H1 (cell line): ENCODE data around the gene MPRIP. TPM values are rescaled to one million over a fixed set of nuclear protein-coding genes. Genes with fewer than 3 reads are reported as not detected.

ENCODE experiments used
- CTCF ChIA-PET: fragments of 300-600 bp; sonication (Branson Sonifier 250); formaldehyde crosslinking; loops from one replicate; lab custom pipeline; 2021; ENCODE audit not compliant: partially characterized antibody; lab: Charles Lee
- POLR2A ChIA-PET: fragments of 300-600 bp; sonication (Branson Sonifier 250); formaldehyde crosslinking; loops from one replicate; lab custom pipeline; 2021; ENCODE audit warnings: inconsistent platforms; ENCODE audit not compliant: partially characterized antibody; lab: Charles Lee
- DNase-seq, 2 experiments: peaks; one replicate each; pipeline versions ENCODE4 v3.0.0 to v3.0.0-alpha.2; 2010 to 2022; ENCODE audit warnings: low spot score in 2 of 2, low read depth in 1 of 2, mixed read lengths in 1 of 2
- FAIRE-seq: peaks from 2 replicates; lab custom pipeline; 2011; peaks lifted over from hg19 to GRCh38; lab: Jason Lieb, UNC
- H2AFZ ChIP-seq: 2 replicates; pipeline ENCODE4 v1.8.1; 2012; ENCODE audit warnings: low read length, inconsistent platforms
- H2AK5ac ChIP-seq: 2 replicates; pipeline ENCODE4 v1.6.1; 2013; ENCODE audit warnings: low read depth, low read length
- H2BK120ac ChIP-seq: replicated peaks from 2 replicates; pipeline ENCODE3; 2013; ENCODE audit warnings: low read depth, low read length, inconsistent platforms
- H2BK12ac ChIP-seq: 2 replicates; pipeline ENCODE4 v1.6.1; 2013; ENCODE audit warnings: low read depth, low read length
- H2BK15ac ChIP-seq: 2 replicates; pipeline ENCODE4 v1.6.1; 2013; ENCODE audit warnings: low read length
- H2BK20ac ChIP-seq: 2 replicates; pipeline ENCODE4 v1.6.1; 2013; ENCODE audit warnings: low read length
- H2BK5ac ChIP-seq: 2 replicates; pipeline ENCODE4 v1.6.1; 2013; ENCODE audit warnings: low read depth, low read length
- H3K14ac ChIP-seq: 2 replicates; pipeline ENCODE4 v1.6.1; 2013; ENCODE audit warnings: inconsistent platforms; ENCODE audit not compliant: insufficient read length
- H3K18ac ChIP-seq: 2 replicates; pipeline ENCODE4 v1.6.1; 2013; ENCODE audit warnings: low read length; ENCODE audit errors: extremely low read depth
- H3K23ac ChIP-seq: 2 replicates; pipeline ENCODE4 v1.6.1; 2013; ENCODE audit warnings: inconsistent platforms; ENCODE audit not compliant: insufficient read length
- H3K23me2 ChIP-seq: 2 replicates; pipeline ENCODE4 v1.6.1; 2013; ENCODE audit warnings: low read depth, low read length
- H3K27ac ChIP-seq: 2 replicates; pipeline ENCODE4 v1.6.1; 2011; ENCODE audit warnings: low read depth, low read length, inconsistent platforms
- H3K27me3 ChIP-seq, 4 experiments: replicated peaks in 1 of 4; 1 replicate in 1 of 4; 2 replicates in 3 of 4; pipeline versions ENCODE4 v1.6.1 to v1.8.1; 2011 to 2013; ENCODE audit warnings: low read length in 3 of 4, mild to moderate bottlenecking in 3 of 4, inconsistent platforms in 2 of 4, mixed read lengths in 2 of 4, moderate library complexity in 1 of 4; ENCODE audit not compliant: control insufficient read depth in 3 of 4, insufficient read depth in 3 of 4; ENCODE audit errors: extremely low read depth in 1 of 4
- H3K36me3 ChIP-seq, 4 experiments: 2 replicates each; pipeline versions ENCODE4 v1.6.1 to v1.8.1; 2011 to 2013; ENCODE audit warnings: mild to moderate bottlenecking in 4 of 4, low read length in 3 of 4, moderate library complexity in 2 of 4, control low read depth in 1 of 4, inconsistent platforms in 1 of 4; ENCODE audit not compliant: insufficient read depth in 4 of 4, control insufficient read depth in 2 of 4
- H3K4ac ChIP-seq: replicated peaks from 2 replicates; pipeline ENCODE3; 2013; ENCODE audit warnings: low read length, low read depth, mixed read lengths, inconsistent platforms; ENCODE audit not compliant: insufficient read length
- H3K4me1 ChIP-seq, 4 experiments: replicated peaks in 1 of 4; 1 replicate in 1 of 4; 2 replicates in 3 of 4; pipeline versions ENCODE4 v1.6.1 to v1.8.1; 2011 to 2013; ENCODE audit warnings: low read length in 3 of 4, inconsistent platforms in 2 of 4, mixed read lengths in 1 of 4; ENCODE audit not compliant: insufficient read depth in 4 of 4, control insufficient read depth in 3 of 4
- H3K4me2 ChIP-seq, 2 experiments: 2 replicates each; pipeline versions ENCODE4 v1.6.1 to v1.8.1; 2011 to 2013; ENCODE audit warnings: low read depth in 2 of 2, low read length in 2 of 2, control low read depth in 1 of 2, inconsistent platforms in 1 of 2, mild to moderate bottlenecking in 1 of 2; ENCODE audit not compliant: insufficient read depth in 1 of 2
- H3K4me3 ChIP-seq, 4 experiments: fragments of 200-600, 300-600 bp in 1 of 4; sonication (generic), shearing (Covaris generic), sonication (Bioruptor Twin) in 1 of 4; 2 replicates each; pipeline versions ENCODE4 v1.5.1 to v1.8.1; 2011 to 2016; ENCODE audit warnings: low read length in 4 of 4, low read depth in 3 of 4, control low read depth in 2 of 4, inconsistent platforms in 2 of 4, mild to moderate bottlenecking in 2 of 4, mixed read lengths in 1 of 4, moderate library complexity in 1 of 4; ENCODE audit not compliant: insufficient read depth in 2 of 4; ENCODE audit errors: extremely low read depth in 1 of 4
- H3K56ac ChIP-seq: replicated peaks from 2 replicates; pipeline ENCODE3; 2013; ENCODE audit warnings: low read depth, mild to moderate bottlenecking, mixed read lengths, low read length, inconsistent platforms; ENCODE audit not compliant: insufficient read length
- H3K79me1 ChIP-seq: 2 replicates; pipeline ENCODE4 v1.6.1; 2013; ENCODE audit warnings: low read depth, low read length, control low read depth
- H3K79me2 ChIP-seq, 2 experiments: 2 replicates each; pipeline versions ENCODE4 v1.6.1 to v1.8.1; 2012 to 2013; ENCODE audit warnings: low read length in 2 of 2, mild to moderate bottlenecking in 2 of 2, inconsistent platforms in 1 of 2; ENCODE audit not compliant: insufficient read depth in 2 of 2, control insufficient read depth in 1 of 2
- H3K9ac ChIP-seq, 4 experiments: replicated peaks in 1 of 4; 1 replicate in 1 of 4; 2 replicates in 3 of 4; pipeline versions ENCODE4 v1.6.1 to v1.8.1; 2011 to 2013; ENCODE audit warnings: low read depth in 3 of 4, low read length in 3 of 4, control low read depth in 2 of 4, mild to moderate bottlenecking in 2 of 4, moderate library complexity in 2 of 4, inconsistent platforms in 1 of 4; ENCODE audit errors: extremely low read depth in 1 of 4
- H3K9me3 ChIP-seq, 2 experiments: 2 replicates each; pipeline versions ENCODE4 v1.6.1 to v1.8.1; 2012 to 2013; ENCODE audit warnings: mild to moderate bottlenecking in 2 of 2, moderate library complexity in 2 of 2, control low read depth in 1 of 2, inconsistent platforms in 1 of 2, low read depth in 1 of 2, low read length in 1 of 2, mixed read lengths in 1 of 2; ENCODE audit not compliant: insufficient read depth in 2 of 2
- H4K20me1 ChIP-seq, 2 experiments: replicated peaks in 1 of 2; 2 replicates each; pipeline versions ENCODE3 to v1.8.1; 2011 to 2013; ENCODE audit warnings: inconsistent platforms in 2 of 2, low read length in 2 of 2, mild to moderate bottlenecking in 1 of 2; ENCODE audit not compliant: insufficient read depth in 2 of 2, control insufficient read depth in 1 of 2
- H4K5ac ChIP-seq: 2 replicates; pipeline ENCODE4 v1.6.1; 2013; ENCODE audit warnings: low read length, low read depth, mixed read lengths, inconsistent platforms; ENCODE audit not compliant: insufficient read length
- H4K8ac ChIP-seq: 2 replicates; pipeline ENCODE4 v1.8.0; 2013; ENCODE audit warnings: mild to moderate bottlenecking, moderate library complexity, low read length, inconsistent platforms; ENCODE audit not compliant: insufficient read depth; ENCODE audit errors: extremely low read depth
- H4K91ac ChIP-seq: replicated peaks from 2 replicates; pipeline ENCODE3; 2013; ENCODE audit warnings: low read length, mixed read lengths, inconsistent platforms; ENCODE audit not compliant: insufficient read length
- BACH1 ChIP-seq: IDR thresholded peaks from 2 replicates; pipeline ENCODE4 v1.6.1; 2012; ENCODE audit warnings: low read length, improper control_type of control experiment
- CHD2 ChIP-seq: IDR thresholded peaks from 2 replicates; pipeline ENCODE4 v1.6.1; 2012; ENCODE audit warnings: low read length, improper control_type of control experiment
- CREB1 ChIP-seq: IDR thresholded peaks from 2 replicates; pipeline ENCODE4 v1.6.1; 2012; ENCODE audit warnings: inconsistent platforms
- RFX5 ChIP-seq: IDR thresholded peaks from 2 replicates; pipeline ENCODE4 v1.6.1; 2011; ENCODE audit warnings: low read depth, low read length, improper control_type of control experiment, borderline replicate concordance
- RNF2 ChIP-seq: fragments of 200-900, 300-1000 bp; sonication (generic); IDR thresholded peaks from 2 replicates; pipeline ENCODE4 v1.7.1; 2016; ENCODE audit warnings: borderline replicate concordance, low read depth, mild to moderate bottlenecking, antibody characterized with exemption, low read length; ENCODE audit not compliant: poor library complexity, severe bottlenecking; ENCODE audit errors: missing control alignments
- RXRA ChIP-seq: IDR thresholded peaks from 2 replicates; pipeline ENCODE4 v1.6.1; 2011; ENCODE audit warnings: low read depth, mild to moderate bottlenecking, low read length, moderate library complexity; ENCODE audit not compliant: insufficient read depth
- SP4 ChIP-seq: IDR thresholded peaks from 2 replicates; pipeline ENCODE4 v1.6.1; 2012; ENCODE audit warnings: low read length, inconsistent platforms
- SRF ChIP-seq: IDR thresholded peaks from 2 replicates; pipeline ENCODE4 v1.6.1; 2011; ENCODE audit warnings: mild to moderate bottlenecking, low read depth, low read length, moderate library complexity
- SUZ12 ChIP-seq: fragments of 200-600 bp; sonication (generic); IDR thresholded peaks from 2 replicates; pipeline ENCODE4 v1.6.1; 2012; ENCODE audit warnings: mild to moderate bottlenecking, inconsistent platforms, low read length, moderate library complexity, mixed read lengths
- TBP ChIP-seq: IDR thresholded peaks from 2 replicates; pipeline ENCODE4 v1.6.1; 2011; ENCODE audit warnings: low read depth, low read length, improper control_type of control experiment
- TEAD4 ChIP-seq: IDR thresholded peaks from 2 replicates; pipeline ENCODE4 v1.6.1; 2012; ENCODE audit warnings: low read depth, low read length, inconsistent platforms, mixed read lengths
- WGBS, 2 experiments: shearing (Covaris generic) in 1 of 2; methylation state at CpG; one replicate each; pipeline versions ENCODE4 v1.1.6 to v1.1.7; 2013 to 2015; ENCODE audit warnings: low lambda C conversion rate in 2 of 2, mixed read lengths in 2 of 2, inconsistent platforms in 1 of 2, low coverage in 1 of 2, missing lambda C conversion rate in 1 of 2; ENCODE audit not compliant: insufficient replicate concordance in 2 of 2, insufficient coverage in 1 of 2, insufficient read length in 1 of 2; ENCODE audit errors: extremely low coverage in 1 of 2, missing lambda C conversion rate in 1 of 2; 5-methylcytosine and 5-hydroxymethylcytosine counted together
- polyA plus RNA-seq, 7 experiments: library from polyadenylated mRNA; depleted of rRNA in 3 of 7; stranded (reverse) in 5 of 7; unstranded in 2 of 7; fragments of >200 nt in 5 of 7; fragments of 200-250 nt in 2 of 7; gene quantifications; 1 replicate in 5 of 7; 2 replicates in 1 of 7; 4 replicates in 1 of 7; pipeline versions ENCODE4 v1.2.1 to v1.2.3, GENCODE V29; 2011 to 2013; ENCODE audit warnings: missing spikeins in 2 of 7, mixed read lengths in 2 of 7
- total RNA-seq: library from RNA; stranded (reverse); fragmentation: NEBNext Ultra II Directional; extraction: Animal tissue kit (Norgen Biotek cat#: 25700); gene quantifications from 2 replicates; pipeline ENCODE4 v1.2.1, GENCODE V29; 2021
- TF ChIP-seq, protein P1 (sequence below): IDR thresholded peaks from 2 replicates; pipeline ENCODE4 v1.6.1; 2011; ENCODE audit warnings: low read depth, mild to moderate bottlenecking, low read length; ENCODE audit not compliant: insufficient read depth

MPRIP gene
- total and polyA plus RNA-seq, 2 of the 8 experiments (the other 6 are each of a cell fraction or from before 2014, with no cell fraction given), result 48.6 to 146 TPM

DNA sequence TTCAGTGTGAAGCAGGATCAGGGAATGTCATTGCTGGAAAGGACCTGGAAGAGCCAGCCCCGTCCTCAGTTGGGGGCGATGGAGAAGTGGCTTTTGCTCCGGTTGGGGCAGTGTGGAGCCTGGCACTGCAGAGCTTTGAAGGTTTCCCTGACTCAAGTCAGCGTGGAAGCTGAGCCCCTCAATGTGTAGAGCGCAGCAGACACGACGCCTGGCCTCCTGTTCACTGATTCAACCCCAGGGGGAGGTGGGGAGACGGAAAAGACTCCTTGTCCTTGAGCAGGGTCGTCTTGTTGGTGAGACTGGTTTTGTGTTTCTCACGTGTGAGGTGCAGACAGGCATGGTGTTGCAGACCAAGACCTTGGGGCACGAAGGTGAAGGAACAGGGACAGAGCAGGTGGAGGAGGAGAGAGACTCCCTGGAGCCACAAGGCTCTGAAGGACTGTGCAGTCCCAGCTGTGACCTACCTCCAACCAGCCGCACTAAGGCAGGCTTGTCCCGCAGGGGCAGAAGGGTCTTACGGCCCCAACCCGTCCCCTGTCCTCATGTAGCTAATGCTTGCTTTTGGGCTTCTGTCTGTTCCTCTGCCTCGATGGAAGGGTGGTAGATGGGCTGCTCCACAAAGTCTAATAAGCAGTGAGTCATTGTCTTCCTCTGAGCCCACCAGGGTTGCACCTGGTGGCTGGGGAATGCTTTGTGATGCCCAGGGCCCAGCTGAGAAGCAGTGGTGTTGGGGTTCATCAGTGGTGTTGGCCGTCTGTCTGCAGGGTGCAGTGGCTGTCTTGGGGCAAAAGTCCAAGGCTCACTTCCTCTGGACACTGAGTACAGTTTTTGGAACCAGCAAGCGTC lies 47.8 kb downstream of the MPRIP start:
- peaks cover 2 to 5% of the 10 kb centered on the region in 2 experiments for H4K20me1 ChIP-seq
- H4K5ac ChIP-seq, result no peak overlapping the region
- no peaks in the 10 kb centered on the region for H3K27me3 ChIP-seq
- H3K23ac ChIP-seq, result no peak overlapping the region
- H2AFZ ChIP-seq, result no peak overlapping the region
- no peak overlapping the region for H2BK120ac ChIP-seq
- no peak overlapping the region for H3K14ac ChIP-seq
- H3K4me2 ChIP-seq, result no peak overlapping the region
- H2AK5ac ChIP-seq, result no peak overlapping the region
- no peak overlapping the region for H3K56ac ChIP-seq
- CTCF ChIA-PET, result interaction anchor here (0.8 to 2.0 kb wide), 7 partner anchors 10 to 58 kb away, joined by 3 to 5 read pairs (median 5); no protein-coding TSS in a partner anchor
- H3K4me1 ChIP-seq, result peaks cover 0 to 21% (median 4%) of the 10 kb centered on the region in 4 experiments; a peak in 6 of 7 replicates
- H3K4me3 ChIP-seq, result no peak overlapping the region
- no peaks in the 10 kb centered on the region for H3K9me3 ChIP-seq
- 94% methylated on average over 18 of the region's 18 CpGs; no CpG with 5 or more reads in 1 of the 2 experiments for whole genome bisulfite sequencing, 2 experiments
- peaks cover 0 to 7% of the 10 kb centered on the region in 2 experiments; a peak in 1 of 4 replicates for H3K79me2 ChIP-seq
- H2BK12ac ChIP-seq, result no peak overlapping the region
- H2BK5ac ChIP-seq, result 0 out of 2 replicates have a peak overlapping the region, but pooled peaks have one; percentile 37
- no peak overlapping the region for H2BK20ac ChIP-seq
- FAIRE-seq, result no peak
- no peaks in the 10 kb centered on the region for H3K23me2 ChIP-seq
- no peak overlapping the region; the same call in 1 of the 2 replicates for H3K27ac ChIP-seq
- no peak overlapping the region for H2BK15ac ChIP-seq
- no peak overlapping the region; a peak in 1 of 7 replicates for H3K9ac ChIP-seq
- no peak overlapping the region for H3K18ac ChIP-seq
- POLR2A ChIA-PET, result no interaction called here
- no peaks in the 10 kb centered on the region for H3K36me3 ChIP-seq
- H3K4ac ChIP-seq, result no peak overlapping the region
- H4K91ac ChIP-seq, result no peak overlapping the region
- no peak overlapping the region; the same call in 1 of the 2 replicates for H4K8ac ChIP-seq
- DNase-seq, result no peak
- peaks cover 10% of the 10 kb centered on the region for H3K79me1 ChIP-seq
- TF ChIP-seq SUZ12 (no peak), SP4 (no peak), RNF2 (no peak), BACH1 (no peak), TEAD4 (no peak), CREB1 (no peak), RFX5 (no peak), TBP (no peak), RXRA (no peak), CHD2 (no peak), SRF (no peak)
- TF ChIP-seq, protein P1, sequence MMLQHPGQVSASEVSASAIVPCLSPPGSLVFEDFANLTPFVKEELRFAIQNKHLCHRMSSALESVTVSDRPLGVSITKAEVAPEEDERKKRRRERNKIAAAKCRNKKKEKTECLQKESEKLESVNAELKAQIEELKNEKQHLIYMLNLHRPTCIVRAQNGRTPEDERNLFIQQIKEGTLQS, result no peak
